Measurements from ENCODE around the gene GBA2.

The GBA2 gene

GRCh38 chr9:35687972-35688557 is 61.0 kb downstream of the GBA2 start:
- ATAC-seq, result no peak
- Mint-ChIP-seq H3K4me1 (peaks cover 45% of the 10 kb centered on the region), H3K9me3 (no peaks in the 10 kb centered on the region), H3K27ac (no peak overlapping the region), H3K4me3 (peak overlapping the region in 1 of 2 donors; percentile 17), H3K27me3 (no peaks in the 10 kb centered on the region)
- no peak for DNase-seq

GRCh38 chr9:35687306-35687705 is 61.7 kb downstream of the GBA2 start:
- ATAC-seq (no peak), DNase-seq (no peak)
- no peak overlapping the region for H3K27ac Mint-ChIP-seq
- peaks cover 45% of the 10 kb centered on the region for H3K4me1 Mint-ChIP-seq
- H3K9me3 Mint-ChIP-seq, result no peaks in the 10 kb centered on the region
- H3K27me3 Mint-ChIP-seq, result no peaks in the 10 kb centered on the region
- no peak overlapping the region for H3K4me3 Mint-ChIP-seq
